KMS-11 (cell line): Measurements from ENCODE around the gene CDK8.
"Not testable (repeated sequence)": the region's sequence is repeated elsewhere in the genome, so short reads cannot be mapped to it uniquely, and the experiment has no call there.

Experiments used
- H2AFZ ChIP-seq: fragments of 200-600 bp; sonication (generic); 2 replicates; pipeline ENCODE4 v1.6.1; 2016; ENCODE audit warnings: antibody characterized with exemption, mixed run types, low read depth
- H3K27ac ChIP-seq: fragments of 200-600 bp; sonication (generic); 2 replicates; pipeline ENCODE4 v1.6.1; 2016; ENCODE audit warnings: mild to moderate bottlenecking, mixed run types
- H3K27me3 ChIP-seq: fragments of 200-600 bp; sonication (generic); 2 replicates; pipeline ENCODE4 v1.6.1; 2017; ENCODE audit warnings: mild to moderate bottlenecking, low read depth, mixed run types, moderate library complexity; ENCODE audit not compliant: insufficient read depth
- H3K36me3 ChIP-seq: fragments of 200-600 bp; sonication (generic); 2 replicates; pipeline ENCODE4 v1.6.1; 2017; ENCODE audit warnings: mild to moderate bottlenecking, mixed run types; ENCODE audit not compliant: insufficient read depth
- H3K4me1 ChIP-seq: fragments of 200-600 bp; sonication (generic); 2 replicates; pipeline ENCODE4 v1.6.1; 2016; ENCODE audit warnings: mild to moderate bottlenecking, low read depth, mixed run types; ENCODE audit not compliant: poor library complexity, severe bottlenecking
- H3K4me2 ChIP-seq: fragments of 200-600 bp; sonication (generic); 2 replicates; pipeline ENCODE4 v1.7.0; 2016; ENCODE audit warnings: mild to moderate bottlenecking, mixed run types
- H3K4me3 ChIP-seq: fragments of 200-600 bp; sonication (generic); IDR thresholded peaks from 2 replicates; pipeline ENCODE4 v1.6.1; 2017; ENCODE audit warnings: low read depth, low read length, mixed read lengths; ENCODE audit not compliant: insufficient read depth
- H3K79me2 ChIP-seq: fragments of 200-600 bp; sonication (generic); 2 replicates; pipeline ENCODE4 v1.6.1; 2016; ENCODE audit warnings: low read depth, mixed run types; ENCODE audit not compliant: insufficient read depth
- H3K9ac ChIP-seq: fragments of 200-600 bp; sonication (generic); 2 replicates; pipeline ENCODE4 v1.6.1; 2016; ENCODE audit warnings: mild to moderate bottlenecking, mixed run types
- H4K20me1 ChIP-seq: fragments of 200-600 bp; sonication (generic); 2 replicates; pipeline ENCODE4 v1.6.1; 2016; ENCODE audit warnings: mild to moderate bottlenecking, mixed run types; ENCODE audit not compliant: insufficient read depth
- TF ChIP-seq, protein P1 (sequence below): fragments of 200-600 bp; sonication (generic); conservative IDR thresholded peaks from 2 replicates; pipeline ENCODE4 v1.6.1; 2017; ENCODE audit warnings: low read depth, mild to moderate bottlenecking, antibody characterized with exemption, low read length, moderate library complexity, mixed read lengths

CDK8 gene

DNA sequence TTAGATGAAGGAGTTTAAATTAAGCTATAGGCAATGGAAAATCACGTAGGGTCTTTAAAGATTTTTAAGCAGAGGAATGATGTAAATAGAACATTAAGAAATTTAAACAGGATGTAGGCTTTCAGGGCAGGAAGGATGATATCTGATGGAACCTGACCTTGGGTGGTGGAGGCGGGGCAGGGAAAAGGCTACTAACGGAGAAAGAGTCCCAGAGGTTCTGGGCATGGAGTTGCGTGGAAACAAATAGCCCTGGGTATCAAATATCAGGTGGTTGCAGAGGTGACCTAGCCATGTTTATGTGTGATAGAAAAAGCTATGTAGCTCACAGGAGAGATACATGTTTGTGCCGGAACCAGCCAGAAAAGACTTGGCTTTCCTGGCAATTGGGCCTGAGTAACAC, 7.8 kb upstream of the CDK8 start:
- no peak overlapping the region for H2AFZ ChIP-seq
- no peak overlapping the region for H3K4me3 ChIP-seq
- H4K20me1 ChIP-seq: no peaks in the 10 kb centered on the region
- H3K36me3 ChIP-seq: no peaks in the 10 kb centered on the region
- H3K79me2 ChIP-seq: no peaks in the 10 kb centered on the region
- H3K4me1 ChIP-seq: no peaks in the 10 kb centered on the region
- TF ChIP-seq, protein P1, sequence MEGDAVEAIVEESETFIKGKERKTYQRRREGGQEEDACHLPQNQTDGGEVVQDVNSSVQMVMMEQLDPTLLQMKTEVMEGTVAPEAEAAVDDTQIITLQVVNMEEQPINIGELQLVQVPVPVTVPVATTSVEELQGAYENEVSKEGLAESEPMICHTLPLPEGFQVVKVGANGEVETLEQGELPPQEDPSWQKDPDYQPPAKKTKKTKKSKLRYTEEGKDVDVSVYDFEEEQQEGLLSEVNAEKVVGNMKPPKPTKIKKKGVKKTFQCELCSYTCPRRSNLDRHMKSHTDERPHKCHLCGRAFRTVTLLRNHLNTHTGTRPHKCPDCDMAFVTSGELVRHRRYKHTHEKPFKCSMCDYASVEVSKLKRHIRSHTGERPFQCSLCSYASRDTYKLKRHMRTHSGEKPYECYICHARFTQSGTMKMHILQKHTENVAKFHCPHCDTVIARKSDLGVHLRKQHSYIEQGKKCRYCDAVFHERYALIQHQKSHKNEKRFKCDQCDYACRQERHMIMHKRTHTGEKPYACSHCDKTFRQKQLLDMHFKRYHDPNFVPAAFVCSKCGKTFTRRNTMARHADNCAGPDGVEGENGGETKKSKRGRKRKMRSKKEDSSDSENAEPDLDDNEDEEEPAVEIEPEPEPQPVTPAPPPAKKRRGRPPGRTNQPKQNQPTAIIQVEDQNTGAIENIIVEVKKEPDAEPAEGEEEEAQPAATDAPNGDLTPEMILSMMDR: no peak
- H3K27ac ChIP-seq: no peak overlapping the region
- no peak overlapping the region for H3K4me2 ChIP-seq
- no peaks in the 10 kb centered on the region for H3K27me3 ChIP-seq
- no peak overlapping the region for H3K9ac ChIP-seq

DNA sequence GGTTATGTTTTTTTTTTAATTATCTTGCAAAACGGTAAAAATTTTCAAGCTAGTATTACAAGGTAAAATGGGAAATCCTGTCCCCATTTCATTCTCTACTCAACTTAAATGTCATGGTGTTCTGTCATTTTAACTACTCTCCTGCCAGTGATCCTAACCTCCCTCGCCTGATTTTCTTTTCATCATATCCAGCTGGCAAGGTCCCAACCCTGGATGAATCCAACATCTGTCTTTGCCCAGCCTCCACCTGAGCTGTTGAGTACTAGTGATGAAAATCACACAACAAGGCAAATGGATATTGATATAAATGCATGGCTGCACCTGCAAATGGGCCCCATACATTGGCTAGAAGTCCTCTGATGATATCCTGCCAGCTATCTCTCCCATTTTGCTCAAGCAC, 6.9 kb upstream of the CDK8 start:
- TF ChIP-seq, protein P1: no peak
- Histone ChIP-seq H3K9ac (no peak overlapping the region), H3K4me1 (no peaks in the 10 kb centered on the region), H4K20me1 (no peaks in the 10 kb centered on the region), H3K36me3 (no peaks in the 10 kb centered on the region), H3K27me3 (no peaks in the 10 kb centered on the region), H3K27ac (no peak overlapping the region), H3K4me3 (no peak overlapping the region), H3K79me2 (no peaks in the 10 kb centered on the region), H2AFZ (no peak overlapping the region), H3K4me2 (no peak overlapping the region)

DNA sequence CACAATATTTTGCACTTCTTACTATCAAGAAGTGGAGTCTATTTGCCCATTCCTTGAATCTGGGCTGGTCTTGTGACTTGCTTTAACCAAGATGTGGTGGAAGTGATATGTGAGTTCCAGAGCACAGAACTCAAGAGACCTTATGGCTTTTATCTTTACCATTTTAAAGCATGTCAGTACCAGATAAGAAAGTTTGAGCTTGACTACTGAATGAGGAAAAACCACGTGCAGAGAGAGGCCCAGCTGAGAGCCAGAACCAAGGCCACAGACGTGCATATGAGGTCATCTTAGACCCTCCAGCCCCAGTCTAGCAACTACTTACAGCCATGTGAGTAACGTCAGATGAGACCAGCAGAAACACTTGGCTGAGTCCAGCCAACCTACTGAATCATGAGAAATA, 6.3 kb upstream of the CDK8 start:
- no peaks in the 10 kb centered on the region for H3K36me3 ChIP-seq
- H3K4me1 ChIP-seq: no peaks in the 10 kb centered on the region
- no peaks in the 10 kb centered on the region for H3K79me2 ChIP-seq
- no peaks in the 10 kb centered on the region for H4K20me1 ChIP-seq
- TF ChIP-seq, protein P1: no peak
- H3K9ac ChIP-seq: no peak overlapping the region
- no peak overlapping the region for H3K4me3 ChIP-seq
- H3K27ac ChIP-seq: no peak overlapping the region
- H3K4me2 ChIP-seq: no peak overlapping the region
- no peak overlapping the region for H2AFZ ChIP-seq
- H3K27me3 ChIP-seq: no peaks in the 10 kb centered on the region

DNA sequence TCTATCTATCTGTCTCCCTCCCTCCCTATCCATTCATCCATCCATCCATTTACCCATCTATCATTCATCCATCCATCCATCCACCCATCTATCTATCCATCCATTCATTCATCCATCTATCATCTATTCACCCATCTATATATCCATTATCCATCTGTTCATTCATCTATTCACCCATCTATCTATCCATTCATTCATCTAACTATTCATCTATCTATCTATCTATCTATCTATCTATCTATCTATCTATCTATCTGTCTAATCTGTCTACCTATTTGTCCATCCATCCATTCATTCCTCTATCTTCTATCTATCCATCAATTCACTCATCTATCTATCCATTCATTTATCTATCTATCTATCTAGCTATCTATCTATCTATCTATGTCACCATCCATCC, 4.4 kb upstream of the CDK8 start:
- no peaks in the 10 kb centered on the region for H3K79me2 ChIP-seq
- H2AFZ ChIP-seq: no peak overlapping the region
- H3K4me2 ChIP-seq: no peak overlapping the region
- no peaks in the 10 kb centered on the region for H3K36me3 ChIP-seq
- no peaks in the 10 kb centered on the region for H4K20me1 ChIP-seq
- H3K27ac ChIP-seq: no peak overlapping the region
- TF ChIP-seq, protein P1: no peak
- H3K9ac ChIP-seq: no peak overlapping the region
- no peaks in the 10 kb centered on the region for H3K27me3 ChIP-seq
- H3K4me1 ChIP-seq: no peaks in the 10 kb centered on the region
- no peak overlapping the region for H3K4me3 ChIP-seq

DNA sequence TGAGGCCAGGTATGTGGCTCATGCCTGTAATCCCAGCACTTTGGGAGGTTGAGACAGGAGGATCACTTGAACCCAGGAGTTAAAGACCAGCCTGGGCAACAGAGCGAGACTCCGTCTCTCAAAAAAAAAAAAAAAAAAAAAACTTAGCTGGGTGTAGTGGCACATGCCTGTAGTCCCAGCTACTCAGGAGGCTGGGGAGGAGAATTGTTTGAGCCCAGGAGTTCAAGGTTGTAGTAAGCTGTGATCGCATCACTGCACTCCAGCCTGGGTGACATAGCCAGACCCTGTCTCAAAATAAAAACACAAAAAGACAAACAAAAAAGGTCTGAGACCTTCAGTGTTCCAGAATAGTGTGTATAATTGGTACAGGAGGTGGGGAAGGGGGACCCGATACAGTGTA, 1.9 kb upstream of the CDK8 start:
- H3K27me3 ChIP-seq, H3K4me2 ChIP-seq, H3K36me3 ChIP-seq, H3K9ac ChIP-seq, H3K27ac ChIP-seq, H3K4me3 ChIP-seq, H4K20me1 ChIP-seq, H2AFZ ChIP-seq: not testable (repeated sequence)
- peaks cover 15% of the 10 kb centered on the region for H3K4me1 ChIP-seq
- H3K79me2 ChIP-seq: peaks cover 20% of the 10 kb centered on the region
